Measurements from ENCODE around the gene SS18. TPM values are rescaled to one million over a fixed set of nuclear protein-coding genes. Genes with fewer than 3 reads are reported as not detected.
"Not testable (repeated sequence)": the region's sequence is repeated elsewhere in the genome, so short reads cannot be mapped to it uniquely, and the experiment has no call there.

The SS18 gene
- 100 to 1,000 TPM in 1 of 8 experiments, 10 to 100 TPM in 7; 31.7 to 102 (median 80.6) TPM for total RNA-seq

- peak; percentile 81 to 90 (median 88) for ATAC-seq (replicated peaks in 6 of 8)
- H3K4me1 ChIP-seq (replicated peaks in 1 of 2): peaks cover 0 to 16% of the 10 kb centered on the region in 2 donors
- peak within 1 kb of the TSS; percentile 98 to 99 for H3K27ac ChIP-seq
- in situ Hi-C loops (cut with MboI; ENCODE audit: low pct_unique_long_range_greater_than_20kb in 2 of 9, low sequenced_read_pairs in 9 of 9, unreplicated experiment in 9 of 9): no loop called here
- H3K4me3 ChIP-seq: peak within 1 kb of the TSS; percentile 67 to 89 (median 84)
- WGBS, 10 experiments: 0 to 1% (median 0%) methylated on average over 2 to 11 of the region's 89 CpGs; no CpG with 5 or more reads in 7 of the 10 experiments
These were observed at the start of gene SS18 for GRCh38 chr18:26090130-26091046. Gene SS18, minus strand, starts transcription at chr18:26090613. Its CDS starts 44 bp downstream, at chr18:26090569.

- WGBS, 10 experiments: 33 to 100% (median 79%) methylated on average over 1 of the region's 1 CpG; no CpG with 5 or more reads in 2 of the 10 experiments
- in situ Hi-C loops (cut with MboI; ENCODE audit: low pct_unique_long_range_greater_than_20kb in 2 of 9, low sequenced_read_pairs in 9 of 9, unreplicated experiment in 9 of 9): no loop called here
- ATAC-seq (replicated peaks in 6 of 8): no peak
These were observed 45.1 kb upstream of the SS18 start for GRCh38 chr18:26135548-26135947.

GRCh38 chr18:26134107-26134506 lies 43.7 kb upstream of the SS18 start:
- Histone ChIP-seq H3K4me1 (replicated peaks in 1 of 2) (peaks cover 0 to 14% of the 10 kb centered on the region in 2 donors), H3K27ac (no peak overlapping the region), H3K4me3 (no peak overlapping the region)
- ATAC-seq (replicated peaks in 6 of 8): no peak
- WGBS, 10 experiments: 63 to 100% (median 96%) methylated on average over 1 to 5 of the region's 6 CpGs; no CpG with 5 or more reads in 1 of the 10 experiments
- in situ Hi-C loops (cut with MboI; ENCODE audit: low pct_unique_long_range_greater_than_20kb in 2 of 9, low sequenced_read_pairs in 9 of 9, unreplicated experiment in 9 of 9): no loop called here

More at GRCh38 chr18:26135548-26135947, 45.1 kb upstream of the SS18 start:
- peaks cover 0 to 14% of the 10 kb centered on the region in 2 donors for H3K4me1 ChIP-seq (replicated peaks in 1 of 2)
- H3K27ac ChIP-seq: no peak overlapping the region
- H3K4me3 ChIP-seq: no peak overlapping the region

GRCh38 chr18:26133652-26134051 lies 43.2 kb upstream of the SS18 start, which contains the start of gene PSMA8:
Gene PSMA8, plus strand, starts transcription at chr18:26133869. Its CDS starts 97 bp downstream, at chr18:26133966.
- Histone ChIP-seq H3K4me1 (replicated peaks in 1 of 2) (peaks cover 0 to 14% of the 10 kb centered on the region in 2 donors), H3K27ac (no peak within 1 kb of the TSS), H3K4me3 (no peak within 1 kb of the TSS)
- no peak for ATAC-seq (replicated peaks in 6 of 8)
- 60 to 100% (median 95%) methylated on average over 1 to 8 of the region's 31 CpGs; no CpG with 5 or more reads in 3 of the 10 experiments for WGBS, 10 experiments
- in situ Hi-C loops (cut with MboI; ENCODE audit: low pct_unique_long_range_greater_than_20kb in 2 of 9, low sequenced_read_pairs in 9 of 9, unreplicated experiment in 9 of 9): no loop called here

- H3K4me3 ChIP-seq; in situ Hi-C loops (cut with MboI; ENCODE audit: low pct_unique_long_range_greater_than_20kb in 2 of 9, low sequenced_read_pairs in 9 of 9, unreplicated experiment in 9 of 9); H3K4me1 ChIP-seq (replicated peaks in 1 of 2); H3K27ac ChIP-seq; ATAC-seq (replicated peaks in 6 of 8): not testable (repeated sequence)
- 60 to 100% (median 100%) methylated on average over 1 of the region's 2 CpGs; no CpG with 5 or more reads in 7 of the 10 experiments for WGBS, 10 experiments
These were observed 37.8 kb upstream of the SS18 start for GRCh38 chr18:26128192-26128591.

GRCh38 chr18:26127786-26128185 lies 37.4 kb upstream of the SS18 start:
- ATAC-seq (replicated peaks in 6 of 8): peak in 3 of 8 experiments; percentile 12 to 60 (median 33)
- Histone ChIP-seq H3K4me1 (replicated peaks in 1 of 2) (no peaks in the 10 kb centered on the region), H3K27ac (no peak overlapping the region), H3K4me3 (no peak overlapping the region)
- in situ Hi-C loops (cut with MboI; ENCODE audit: low pct_unique_long_range_greater_than_20kb in 2 of 9, low sequenced_read_pairs in 9 of 9, unreplicated experiment in 9 of 9): no loop called here
- WGBS, 10 experiments: 37 to 92% (median 56%) methylated on average over 1 to 4 of the region's 5 CpGs; no CpG with 5 or more reads in 2 of the 10 experiments

- 0 to 100% (median 60%) methylated on average over 1 to 2 of the region's 2 CpGs; no CpG with 5 or more reads in 1 of the 10 experiments for WGBS, 10 experiments
- ATAC-seq (replicated peaks in 6 of 8); in situ Hi-C loops (cut with MboI; ENCODE audit: low pct_unique_long_range_greater_than_20kb in 2 of 9, low sequenced_read_pairs in 9 of 9, unreplicated experiment in 9 of 9); H3K27ac ChIP-seq; H3K4me1 ChIP-seq (replicated peaks in 1 of 2); H3K4me3 ChIP-seq: not testable (repeated sequence)
These were observed 31.6 kb upstream of the SS18 start for GRCh38 chr18:26121994-26122393.

GRCh38 chr18:26121476-26121875 lies 31.1 kb upstream of the SS18 start:
- no peak overlapping the region for H3K4me3 ChIP-seq
- 0 to 89% (median 26%) methylated on average over 1 of the region's 1 CpG; no CpG with 5 or more reads in 2 of the 10 experiments for WGBS, 10 experiments
- no peaks in the 10 kb centered on the region for H3K4me1 ChIP-seq (replicated peaks in 1 of 2)
- H3K27ac ChIP-seq: no peak overlapping the region
- in situ Hi-C loops (cut with MboI; ENCODE audit: low pct_unique_long_range_greater_than_20kb in 2 of 9, low sequenced_read_pairs in 9 of 9, unreplicated experiment in 9 of 9): no loop called here
- no peak for ATAC-seq (replicated peaks in 6 of 8)

- Histone ChIP-seq H3K4me3 (no peak overlapping the region), H3K4me1 (replicated peaks in 1 of 2) (no peaks in the 10 kb centered on the region), H3K27ac (no peak overlapping the region)
- ATAC-seq (replicated peaks in 6 of 8): no peak
- in situ Hi-C loops (cut with MboI; ENCODE audit: low pct_unique_long_range_greater_than_20kb in 2 of 9, low sequenced_read_pairs in 9 of 9, unreplicated experiment in 9 of 9): no loop called here
- WGBS, 10 experiments: 0 to 100% (median 78%) methylated on average over 1 to 5 of the region's 5 CpGs; no CpG with 5 or more reads in 2 of the 10 experiments
These were observed 28.8 kb upstream of the SS18 start for GRCh38 chr18:26119246-26119645.

GRCh38 chr18:26104035-26104434 lies 13.6 kb upstream of the SS18 start:
- in situ Hi-C loops (cut with MboI; ENCODE audit: low pct_unique_long_range_greater_than_20kb in 2 of 9, low sequenced_read_pairs in 9 of 9, unreplicated experiment in 9 of 9): no loop called here
- 40 to 100% (median 100%) methylated on average over 1 of the region's 1 CpG; no CpG with 5 or more reads in 3 of the 10 experiments for WGBS, 10 experiments
- H3K4me1 ChIP-seq (replicated peaks in 1 of 2): no peaks in the 10 kb centered on the region
- no peak overlapping the region for H3K27ac ChIP-seq
- H3K4me3 ChIP-seq: no peak overlapping the region
- ATAC-seq (replicated peaks in 6 of 8): peak in 3 of 8 experiments; percentile 34 to 78 (median 72)

GRCh38 chr18:26103579-26103978 lies 13.2 kb upstream of the SS18 start:
- 47 to 100% (median 83%) methylated on average over 1 to 5 of the region's 5 CpGs; no CpG with 5 or more reads in 1 of the 10 experiments for WGBS, 10 experiments
- peak in 1 of 8 experiments; percentile 20 for ATAC-seq (replicated peaks in 6 of 8)
- Histone ChIP-seq H3K4me3 (no peak overlapping the region), H3K27ac (no peak overlapping the region), H3K4me1 (replicated peaks in 1 of 2) (no peaks in the 10 kb centered on the region)
- in situ Hi-C loops (cut with MboI; ENCODE audit: low pct_unique_long_range_greater_than_20kb in 2 of 9, low sequenced_read_pairs in 9 of 9, unreplicated experiment in 9 of 9): no loop called here

- Histone ChIP-seq H3K4me1 (replicated peaks in 1 of 2) (no peaks in the 10 kb centered on the region), H3K27ac (no peak overlapping the region), H3K4me3 (no peak overlapping the region)
- ATAC-seq (replicated peaks in 6 of 8): no peak
- in situ Hi-C loops (cut with MboI; ENCODE audit: low pct_unique_long_range_greater_than_20kb in 2 of 9, low sequenced_read_pairs in 9 of 9, unreplicated experiment in 9 of 9): no loop called here
- WGBS, 10 experiments: 52 to 100% (median 93%) methylated on average over 1 to 5 of the region's 5 CpGs; no CpG with 5 or more reads in 2 of the 10 experiments
These were observed 7.2 kb upstream of the SS18 start for GRCh38 chr18:26097563-26097962.

GRCh38 chr18:26096852-26097251 lies 6.4 kb upstream of the SS18 start:
- Histone ChIP-seq H3K27ac (no peak overlapping the region), H3K4me3 (no peak overlapping the region), H3K4me1 (replicated peaks in 1 of 2) (no peaks in the 10 kb centered on the region)
- in situ Hi-C loops (cut with MboI; ENCODE audit: low pct_unique_long_range_greater_than_20kb in 2 of 9, low sequenced_read_pairs in 9 of 9, unreplicated experiment in 9 of 9): no loop called here
- WGBS, 10 experiments: 50 to 100% (median 70%) methylated on average over 1 of the region's 1 CpG; no CpG with 5 or more reads in 6 of the 10 experiments
- peak in 1 of 8 experiments; percentile 17 for ATAC-seq (replicated peaks in 6 of 8)

Measured in motor neuron (in vitro differentiated cells).